Trophoblast cell (in vitro differentiated cells and primary cell): ENCODE measurements around the gene OLFM3.
A peak's percentile ranks its signal among the peaks of the same experiment; 100 is the strongest.

Source experiments
- DNase-seq, 2 donors: peaks; one replicate each; pipeline ENCODE4 v3.0.0-alpha.2; 2016
- H2AFZ ChIP-seq: 2 replicates; pipeline ENCODE4 v1.6.1; 2013; ENCODE audit warnings: low read length, moderate library complexity, mild to moderate bottlenecking; ENCODE audit not compliant: insufficient read depth, poor library complexity
- H2AK5ac ChIP-seq: 2 replicates; pipeline ENCODE4 v1.6.1; 2013; ENCODE audit warnings: mild to moderate bottlenecking, low read length
- H2BK120ac ChIP-seq: 2 replicates; pipeline ENCODE4 v1.6.1; 2013; ENCODE audit warnings: low read length, mild to moderate bottlenecking, moderate library complexity; ENCODE audit not compliant: insufficient read depth, poor library complexity
- H2BK12ac ChIP-seq: 2 replicates; pipeline ENCODE4 v1.6.1; 2013; ENCODE audit warnings: mild to moderate bottlenecking, low read length, moderate library complexity
- H2BK5ac ChIP-seq: 2 replicates; pipeline ENCODE4 v1.6.1; 2013; ENCODE audit warnings: low read length, low read depth, moderate library complexity, mild to moderate bottlenecking; ENCODE audit not compliant: poor library complexity
- H3K14ac ChIP-seq: 2 replicates; pipeline ENCODE4 v1.6.1; 2013; ENCODE audit warnings: mild to moderate bottlenecking, low read length
- H3K18ac ChIP-seq: 2 replicates; pipeline ENCODE4 v1.6.1; 2013; ENCODE audit warnings: mild to moderate bottlenecking, low read length
- H3K23ac ChIP-seq: 2 replicates; pipeline ENCODE4 v1.6.1; 2013; ENCODE audit warnings: low read length
- H3K27ac ChIP-seq: 2 replicates; pipeline ENCODE4 v1.5.1; 2013; ENCODE audit warnings: low read depth, mild to moderate bottlenecking, inconsistent platforms, low read length, moderate library complexity
- H3K27me3 ChIP-seq: 2 replicates; pipeline ENCODE4 v1.6.1; 2013; ENCODE audit warnings: inconsistent platforms, mild to moderate bottlenecking, low read length, moderate library complexity; ENCODE audit not compliant: insufficient read depth
- H3K36me3 ChIP-seq, 2 experiments: 1 replicate in 1 of 2; 2 replicates in 1 of 2; pipeline ENCODE4 v1.6.1; 2013; ENCODE audit warnings: low read length in 2 of 2, mild to moderate bottlenecking in 2 of 2, moderate library complexity in 1 of 2; ENCODE audit not compliant: insufficient read depth in 2 of 2, control insufficient read depth in 1 of 2
- H3K4ac ChIP-seq: 2 replicates; pipeline ENCODE4 v1.6.1; 2013; ENCODE audit warnings: low read depth, mild to moderate bottlenecking, low read length, moderate library complexity
- H3K4me1 ChIP-seq, 2 experiments: 1 replicate in 1 of 2; 2 replicates in 1 of 2; pipeline ENCODE4 v1.6.1; 2013; ENCODE audit warnings: low read length in 2 of 2, mild to moderate bottlenecking in 2 of 2, moderate library complexity in 1 of 2; ENCODE audit not compliant: insufficient read depth in 2 of 2, control insufficient read depth in 1 of 2
- H3K4me2 ChIP-seq: 2 replicates; pipeline ENCODE4 v1.6.1; 2013; ENCODE audit warnings: inconsistent platforms, mild to moderate bottlenecking, low read length, moderate library complexity
- H3K4me3 ChIP-seq: 2 replicates; pipeline ENCODE4 v1.5.1; 2013; ENCODE audit warnings: mild to moderate bottlenecking, low read depth, low read length, inconsistent platforms
- H3K79me1 ChIP-seq: one replicate; pipeline ENCODE4 v1.6.1; 2013; ENCODE audit warnings: low read length
- H3K79me2 ChIP-seq: 2 replicates; pipeline ENCODE4 v1.6.1; 2013; ENCODE audit warnings: low read length, mild to moderate bottlenecking; ENCODE audit not compliant: control insufficient read depth, insufficient read depth, poor library complexity
- H3K9ac ChIP-seq: 2 replicates; pipeline ENCODE4 v1.6.1; 2013; ENCODE audit warnings: mild to moderate bottlenecking, low read length
- H3K9me3 ChIP-seq: 2 replicates; pipeline ENCODE4 v1.6.1; 2013; ENCODE audit warnings: low read depth, mild to moderate bottlenecking, control low read depth, inconsistent platforms, low read length; ENCODE audit not compliant: insufficient read depth
- H4K12ac ChIP-seq: 2 replicates; pipeline ENCODE4 v1.6.1; 2013; ENCODE audit warnings: low read depth, mild to moderate bottlenecking, low read length, moderate library complexity
- H4K8ac ChIP-seq: 2 replicates; pipeline ENCODE4 v1.6.1; 2013; ENCODE audit warnings: low read depth, mild to moderate bottlenecking, low read length, moderate library complexity
- H4K91ac ChIP-seq: one replicate; pipeline ENCODE4 v1.6.1; 2013; ENCODE audit warnings: low read depth, mild to moderate bottlenecking, low read length, moderate library complexity
- WGBS: extraction: QIAGEN DNeasy Blood & Tissue Kit; methylation state at CpG from one replicate; pipeline ENCODE4 v1.1.7; 2013; ENCODE audit warnings: missing lambda C conversion rate; ENCODE audit not compliant: insufficient read length, insufficient coverage; ENCODE audit errors: extremely low coverage; 5-methylcytosine and 5-hydroxymethylcytosine counted together

Gene OLFM3

DNA sequence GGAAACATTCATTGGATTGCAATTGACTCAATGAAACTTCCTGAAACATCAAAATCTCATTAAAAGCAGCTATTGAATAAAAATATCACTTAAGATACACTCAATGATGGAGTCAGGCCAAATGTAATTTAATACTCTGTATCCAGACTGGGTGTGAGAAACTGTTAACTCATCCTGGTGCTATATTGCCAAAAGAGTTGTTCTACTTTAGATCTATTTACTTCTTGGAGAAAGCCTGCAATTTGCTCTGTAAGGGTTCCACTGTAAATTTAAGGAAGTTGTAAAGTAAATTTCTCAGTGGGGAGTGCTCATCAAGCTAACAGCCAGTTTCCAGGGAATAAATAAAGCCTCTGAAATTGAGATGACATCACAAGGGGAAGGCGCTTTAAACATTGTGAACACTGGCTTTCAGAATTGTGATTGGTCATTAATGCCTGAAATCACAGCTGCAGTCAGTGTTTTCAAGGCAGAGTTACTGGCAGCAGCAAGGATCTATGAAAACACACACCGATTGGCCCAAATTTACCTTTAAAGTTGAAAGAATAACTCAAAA is 91.4 kb downstream of the OLFM3 start:
- H3K23ac ChIP-seq = no peak overlapping the region
- H4K91ac ChIP-seq = no peak overlapping the region
- H4K8ac ChIP-seq = no peak overlapping the region
- no peak overlapping the region for H4K12ac ChIP-seq
- no peak overlapping the region for H2BK12ac ChIP-seq
- H3K14ac ChIP-seq = no peak overlapping the region
- no peak overlapping the region for H3K9ac ChIP-seq
- peak overlapping the region; percentile 40 for H2BK5ac ChIP-seq
- no peaks in the 10 kb centered on the region for H3K9me3 ChIP-seq
- no peak overlapping the region for H2BK120ac ChIP-seq
- no CpG with 5 or more reads among the region's 2 CpGs for WGBS
- H3K4me2 ChIP-seq = no peak overlapping the region
- peaks cover 4% of the 10 kb centered on the region for H3K79me1 ChIP-seq
- H3K4me1 ChIP-seq = peaks cover 0 to 5% of the 10 kb centered on the region in 2 experiments
- no peak overlapping the region for H3K27ac ChIP-seq
- no peak overlapping the region for H3K4ac ChIP-seq
- no peaks in the 10 kb centered on the region for H3K27me3 ChIP-seq
- H2AFZ ChIP-seq = no peak overlapping the region
- H3K79me2 ChIP-seq = no peaks in the 10 kb centered on the region
- H3K4me3 ChIP-seq = no peak overlapping the region
- no peak for DNase-seq
- H2AK5ac ChIP-seq = no peak overlapping the region
- no peaks in the 10 kb centered on the region for H3K36me3 ChIP-seq
- H3K18ac ChIP-seq = no peak overlapping the region

DNA sequence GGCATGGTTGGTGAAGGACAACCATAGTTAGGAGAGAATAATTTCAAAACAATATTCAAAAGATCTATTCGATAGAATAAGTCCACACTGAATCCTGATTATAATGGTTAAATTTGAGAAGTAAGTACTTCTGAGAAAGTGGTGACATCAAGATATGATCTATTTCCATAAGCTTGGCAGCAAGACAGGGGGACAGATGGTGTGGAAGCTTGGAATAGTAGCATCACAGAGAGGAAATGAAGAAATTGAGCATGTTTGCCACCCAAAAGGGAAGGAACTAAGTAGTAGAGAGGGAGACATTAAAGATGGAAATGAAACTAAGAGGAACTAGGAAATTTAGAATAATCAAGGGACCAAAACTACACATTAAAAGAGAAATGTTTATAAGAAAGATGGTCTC is 94.5 kb downstream of the OLFM3 start:
- no peaks in the 10 kb centered on the region for H3K9me3 ChIP-seq
- H3K14ac ChIP-seq = no peak overlapping the region
- no peaks in the 10 kb centered on the region for H3K27me3 ChIP-seq
- no peak overlapping the region for H4K91ac ChIP-seq
- H2AFZ ChIP-seq = no peak overlapping the region
- no peak overlapping the region for H2BK120ac ChIP-seq
- H3K4me1 ChIP-seq = no peaks in the 10 kb centered on the region
- H4K12ac ChIP-seq = no peak overlapping the region
- no peak overlapping the region for H3K4me3 ChIP-seq
- no peak overlapping the region for H2BK5ac ChIP-seq
- H3K27ac ChIP-seq = no peak overlapping the region
- no peak overlapping the region for H4K8ac ChIP-seq
- DNase-seq = no peak
- no peak overlapping the region for H3K4ac ChIP-seq
- no peaks in the 10 kb centered on the region for H3K79me2 ChIP-seq
- no CpG with 5 or more reads among the region's 1 CpG for WGBS
- no peak overlapping the region for H3K9ac ChIP-seq
- H2BK12ac ChIP-seq = no peak overlapping the region
- no peak overlapping the region for H2AK5ac ChIP-seq
- H3K18ac ChIP-seq = no peak overlapping the region
- H3K36me3 ChIP-seq = no peaks in the 10 kb centered on the region
- no peaks in the 10 kb centered on the region for H3K79me1 ChIP-seq
- no peak overlapping the region for H3K23ac ChIP-seq
- no peak overlapping the region for H3K4me2 ChIP-seq

DNA sequence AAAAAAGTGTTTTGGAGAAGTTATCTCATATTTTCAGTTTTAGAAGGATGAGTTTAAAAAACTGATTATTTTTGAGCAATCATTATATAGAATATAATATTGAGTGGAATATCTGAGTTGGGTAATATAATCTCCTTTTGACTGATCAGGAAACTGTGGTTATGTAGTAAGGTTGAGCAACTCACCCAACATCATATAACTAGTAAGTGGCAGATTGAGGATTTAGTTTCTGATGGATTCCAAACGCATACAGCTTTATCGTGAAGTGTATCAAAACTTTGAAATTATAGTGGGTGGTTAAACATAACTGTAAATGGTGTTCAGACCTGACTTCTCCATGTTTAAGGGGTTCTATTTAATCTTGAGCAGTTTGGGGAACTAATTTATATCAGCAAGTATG is 98.6 kb downstream of the OLFM3 start:
- no peaks in the 10 kb centered on the region for H3K9me3 ChIP-seq
- no peak overlapping the region for H4K12ac ChIP-seq
- H3K9ac ChIP-seq = no peak overlapping the region
- no peak overlapping the region for H2BK5ac ChIP-seq
- no peaks in the 10 kb centered on the region for H3K27me3 ChIP-seq
- no peak overlapping the region for H3K4me3 ChIP-seq
- H4K8ac ChIP-seq = no peak overlapping the region
- no peak overlapping the region for H3K4ac ChIP-seq
- no peak overlapping the region for H3K14ac ChIP-seq
- H3K36me3 ChIP-seq = no peaks in the 10 kb centered on the region
- WGBS = no CpG with 5 or more reads among the region's 2 CpGs
- H4K91ac ChIP-seq = no peak overlapping the region
- no peak overlapping the region for H3K4me2 ChIP-seq
- no peak overlapping the region for H2BK120ac ChIP-seq
- H2AFZ ChIP-seq = no peak overlapping the region
- H3K23ac ChIP-seq = no peak overlapping the region
- no peak overlapping the region for H2BK12ac ChIP-seq
- H2AK5ac ChIP-seq = no peak overlapping the region
- no peaks in the 10 kb centered on the region for H3K79me1 ChIP-seq
- H3K27ac ChIP-seq = no peak overlapping the region
- DNase-seq = no peak
- H3K18ac ChIP-seq = no peak overlapping the region
- no peaks in the 10 kb centered on the region for H3K4me1 ChIP-seq
- no peaks in the 10 kb centered on the region for H3K79me2 ChIP-seq

DNA sequence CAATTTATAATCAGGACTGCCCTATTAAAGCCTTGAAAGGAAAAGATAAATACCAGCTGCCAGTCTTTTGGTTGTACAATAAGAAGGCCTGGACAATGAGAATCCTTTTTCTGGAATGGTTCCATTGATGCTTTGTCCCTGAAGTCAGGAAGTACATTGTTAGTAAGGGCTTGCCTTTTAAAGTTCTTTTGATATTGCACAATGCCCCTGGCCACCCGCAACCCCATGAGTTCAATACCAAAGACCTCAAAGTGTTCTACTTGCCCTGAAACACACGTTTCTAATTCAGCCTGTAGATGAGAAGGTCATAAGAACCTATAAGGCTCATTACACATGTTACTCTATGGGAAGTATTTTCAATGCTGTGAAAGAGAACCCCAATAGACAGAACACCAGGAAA is 112.1 kb downstream of the OLFM3 start:
- Histone ChIP-seq H3K27me3 (no peaks in the 10 kb centered on the region), H3K9me3 (no peaks in the 10 kb centered on the region), H2AFZ (no peak overlapping the region), H4K12ac (no peak overlapping the region), H2BK12ac (no peak overlapping the region), H3K27ac (no peak overlapping the region), H4K8ac (no peak overlapping the region), H3K18ac (no peak overlapping the region), H3K79me1 (no peaks in the 10 kb centered on the region), H3K4ac (no peak overlapping the region), H3K36me3 (no peaks in the 10 kb centered on the region), H3K79me2 (no peaks in the 10 kb centered on the region), H3K4me2 (no peak overlapping the region), H2AK5ac (no peak overlapping the region), H2BK120ac (no peak overlapping the region), H3K9ac (no peak overlapping the region), H3K14ac (no peak overlapping the region), H2BK5ac (no peak overlapping the region), H3K4me1 (no peaks in the 10 kb centered on the region), H3K23ac (no peak overlapping the region), H3K4me3 (no peak overlapping the region), H4K91ac (no peak overlapping the region)
- no CpG with 5 or more reads among the region's 2 CpGs for WGBS
- DNase-seq = no peak
